GM12891 (cell line): ENCODE measurements around the gene RPP25L.
A peak's percentile ranks its signal among the peaks of the same experiment; 100 is the strongest.

ENCODE experiments used
- DNase-seq: peaks from one replicate; pipeline ENCODE4 v3.0.0; 2011; ENCODE audit warnings: low spot score; ENCODE audit not compliant: insufficient read length
- FAIRE-seq: peaks from 2 replicates; lab custom pipeline; 2011; peaks lifted over from hg19 to GRCh38; lab: Jason Lieb, UNC
- PAX5 ChIP-seq: IDR thresholded peaks from 2 replicates; pipeline ENCODE4 v1.6.1; 2011; ENCODE audit warnings: low read length, moderate library complexity, mild to moderate bottlenecking; ENCODE audit not compliant: insufficient read depth, severe bottlenecking
- POLR2A ChIP-seq: IDR thresholded peaks from 2 replicates; pipeline ENCODE4 v1.6.1; 2011; ENCODE audit warnings: low read depth, low read length, control low read depth
- POLR2AphosphoS5 ChIP-seq: IDR thresholded peaks from 2 replicates; pipeline ENCODE4 v1.6.1; 2011; ENCODE audit warnings: low read depth, low read length, control low read depth
- POU2F2 ChIP-seq: IDR thresholded peaks from 2 replicates; pipeline ENCODE4 v1.6.1; 2011; ENCODE audit warnings: low read depth, mild to moderate bottlenecking, control low read depth, low read length, moderate library complexity
- SPI1 ChIP-seq: IDR thresholded peaks from 2 replicates; pipeline ENCODE4 v1.6.1; 2011; ENCODE audit warnings: low read depth, low read length, control low read depth
- TAF1 ChIP-seq: IDR thresholded peaks from 2 replicates; pipeline ENCODE4 v1.6.1; 2011; ENCODE audit warnings: low read depth, low read length, control low read depth

RPP25L gene

DNA sequence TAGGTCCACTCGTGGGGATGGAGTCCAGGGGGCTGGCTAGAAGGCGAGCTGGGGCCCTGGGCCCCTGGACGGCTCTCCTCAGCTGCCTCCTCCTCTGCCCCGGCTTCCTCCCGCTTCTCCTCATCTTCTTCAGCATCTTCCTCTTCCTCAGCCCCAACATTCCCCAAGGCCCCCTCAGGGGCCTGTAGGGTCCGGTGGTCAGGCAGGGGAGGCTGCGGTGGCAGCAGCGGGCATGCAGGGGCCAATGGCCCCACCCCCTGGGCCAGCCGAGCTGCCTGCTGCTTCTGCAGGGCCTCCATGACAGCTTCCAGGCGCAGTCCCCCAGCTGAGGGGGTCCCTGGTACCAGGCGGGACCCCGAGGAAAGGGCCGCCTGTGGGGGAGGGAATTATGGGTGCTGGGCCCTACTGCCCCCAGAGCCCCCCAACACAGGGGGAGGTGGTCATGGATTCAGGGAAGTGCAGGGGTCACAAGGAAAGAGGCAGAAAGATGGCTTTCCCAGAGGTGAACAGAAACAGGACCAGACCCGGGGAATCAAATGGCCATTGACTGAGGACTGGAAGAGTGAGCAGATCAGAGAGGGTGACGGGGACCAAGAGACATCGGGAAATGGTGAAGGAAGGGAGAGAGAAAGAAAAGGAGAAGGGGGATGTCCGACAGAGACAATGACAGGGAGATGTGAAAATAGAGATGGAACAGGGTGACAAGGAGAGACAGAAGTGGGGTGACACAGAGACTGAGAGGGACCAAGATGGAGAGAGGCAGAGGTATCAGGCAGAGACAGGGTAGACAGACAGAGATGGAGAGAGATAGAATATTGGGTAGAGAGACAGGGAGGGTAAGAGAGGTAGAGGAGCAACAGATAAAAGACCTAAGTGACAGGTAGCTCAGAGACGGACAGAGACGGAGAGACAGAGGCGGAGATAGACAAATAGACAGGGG, 16.1 kb upstream of the RPP25L start:
- DNase-seq (no peak), FAIRE-seq (no peak)
- TF ChIP-seq PAX5 (no peak), POLR2AphosphoS5 (no peak), POLR2A (no peak), POU2F2 (no peak), SPI1 (no peak), TAF1 (no peak)

DNA sequence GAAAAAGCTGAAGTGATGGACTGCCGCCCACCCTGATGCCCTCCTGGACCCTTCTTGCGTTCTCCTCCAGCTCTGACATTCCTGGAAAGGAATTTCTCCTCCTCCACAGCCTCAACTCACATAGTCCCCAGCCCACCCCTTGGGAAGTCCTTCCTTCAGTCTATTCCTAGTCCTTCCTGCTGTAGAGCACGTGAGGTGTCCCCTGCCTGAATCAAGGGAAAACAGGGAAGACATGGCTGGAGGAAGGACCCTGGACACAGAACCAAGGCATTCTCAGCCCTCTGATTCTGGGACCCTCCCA, 13.2 kb upstream of the RPP25L start:
- DNase-seq (no peak), FAIRE-seq (no peak)
- no peak for TF ChIP-seq TAF1

DNA sequence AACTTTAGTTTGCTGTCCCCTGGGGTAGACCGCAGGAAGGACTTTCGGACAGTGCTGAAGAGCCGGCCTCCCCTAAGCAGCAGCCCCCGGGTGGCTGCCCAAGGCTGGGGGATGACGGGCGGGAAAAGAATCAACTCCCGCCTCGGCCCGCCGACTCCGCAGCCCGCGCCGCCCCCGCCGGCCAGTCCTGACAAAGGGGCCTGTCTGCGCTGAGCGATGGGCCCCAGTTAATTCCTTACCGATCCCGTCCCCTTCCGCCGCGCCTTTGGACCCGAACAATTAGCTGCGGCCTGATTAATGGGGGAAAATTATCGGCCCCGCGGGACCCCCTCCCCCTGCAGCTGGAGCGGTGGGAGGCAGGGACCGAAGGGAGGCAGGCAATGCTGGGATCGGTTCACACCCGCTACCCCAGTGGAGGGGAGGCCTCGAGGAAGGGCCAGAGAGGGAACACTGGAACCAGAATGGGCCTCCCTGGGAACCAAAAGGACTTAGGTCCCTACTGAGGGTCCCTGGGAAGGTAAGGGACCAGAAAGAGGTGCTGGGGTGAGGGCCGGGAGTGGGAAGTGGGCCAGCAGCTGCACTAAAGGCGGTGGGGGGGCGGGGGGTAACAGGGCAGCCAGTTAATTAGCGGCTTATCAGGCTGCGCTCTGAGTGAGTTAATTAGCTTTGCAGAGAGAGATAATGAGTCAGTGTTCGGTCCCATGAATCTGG, 12.7 kb upstream of the RPP25L start:
- DNase-seq (no peak), FAIRE-seq (no peak)
- TF ChIP-seq SPI1 (no peak), POLR2A (no peak), POLR2AphosphoS5 (no peak), PAX5 (no peak), TAF1 (no peak), POU2F2 (no peak)

DNA sequence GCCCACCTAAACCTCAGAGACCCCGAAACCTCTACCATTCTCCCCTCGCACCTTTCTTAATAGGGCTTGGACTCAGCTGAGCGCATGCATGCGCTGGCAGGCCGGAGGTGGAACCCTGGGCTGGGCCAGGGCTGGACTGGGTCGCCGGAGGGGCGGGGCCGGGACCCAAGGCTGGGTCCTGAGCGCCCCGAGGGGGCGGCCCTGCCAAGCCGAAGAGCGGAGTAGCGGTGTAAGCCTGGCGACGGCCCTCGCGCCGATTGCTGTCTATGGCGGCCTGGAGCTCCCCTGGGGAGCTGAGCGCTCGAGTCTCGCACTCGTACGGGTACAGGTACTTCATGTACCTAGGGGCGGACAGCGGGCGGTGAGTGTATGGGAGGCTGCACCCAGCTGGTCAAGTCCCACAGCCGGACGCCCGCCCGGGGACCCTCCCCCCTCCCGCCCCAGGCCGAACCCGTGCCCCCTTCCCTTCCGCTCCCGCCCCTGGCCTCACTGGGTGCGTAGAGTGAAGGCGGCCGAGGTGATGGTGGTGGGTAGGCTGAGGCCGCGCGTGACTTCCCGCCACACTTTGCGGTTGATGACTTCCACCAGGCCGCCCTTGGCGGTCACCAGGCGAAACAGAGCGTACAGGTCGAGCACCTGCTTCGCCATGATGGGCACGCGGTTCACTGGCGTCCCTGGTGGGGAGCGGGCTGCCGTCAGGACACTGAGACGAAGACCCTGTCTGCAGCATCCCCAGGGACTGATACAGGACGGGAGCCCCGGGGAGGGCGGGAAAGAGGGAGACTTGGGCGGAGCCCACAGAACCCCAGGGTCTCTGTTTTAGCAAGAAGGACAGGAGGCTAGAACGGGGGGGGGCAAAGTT, 11.7 kb upstream of the RPP25L start:
- no peak for DNase-seq
- no peak for TF ChIP-seq TAF1
- TF ChIP-seq POU2F2: no peak
- TF ChIP-seq PAX5: no peak
- TF ChIP-seq POLR2A: no peak
- TF ChIP-seq SPI1: no peak
- no peak for TF ChIP-seq POLR2AphosphoS5

GRCh38 chr9:34620061-34620994, 8.4 kb upstream of the RPP25L start, which contains the start of gene DCTN3:
Gene DCTN3 (minus strand): TSS chr9:34620495. CDS start chr9:34620464, 31 bp downstream.
- DNase-seq (peak; percentile 97), FAIRE-seq (peak; percentile 98)
- TF ChIP-seq POU2F2: peak; percentile 63; the same call in 1 of the 2 replicates
- peak; percentile 71 for TF ChIP-seq POLR2A
- peak; percentile 64 for TF ChIP-seq POLR2AphosphoS5
- no peak; the same call in 1 of the 2 replicates for TF ChIP-seq TAF1
- no peak for TF ChIP-seq PAX5

More for the DNA sequence above, 11.7 kb upstream of the RPP25L start:
- FAIRE-seq: no peak

DNA sequence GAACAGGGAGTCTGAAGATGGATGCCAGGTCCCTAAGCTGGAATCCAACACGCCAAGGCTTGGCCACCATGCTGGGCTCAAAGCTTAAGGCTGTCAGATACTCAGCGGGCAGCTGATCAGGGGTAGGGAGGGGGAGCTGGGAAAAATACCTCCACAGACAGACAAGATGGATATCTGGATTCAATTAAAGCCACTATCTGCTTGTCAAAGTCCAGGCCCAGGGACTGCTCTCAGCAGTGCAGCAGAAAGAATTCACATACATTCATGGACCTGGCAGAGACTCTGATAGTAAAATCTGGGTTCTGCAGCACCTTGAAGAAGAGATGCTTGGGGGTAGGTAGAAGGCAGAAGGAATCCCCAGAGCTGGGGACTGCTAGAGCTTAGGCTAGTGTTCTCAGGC, 3.2 kb upstream of the RPP25L start:
- no peak for FAIRE-seq
- DNase-seq: no peak
- no peak for TF ChIP-seq POLR2AphosphoS5
- no peak for TF ChIP-seq POU2F2
- no peak for TF ChIP-seq TAF1
- TF ChIP-seq POLR2A: no peak
- no peak for TF ChIP-seq SPI1
- no peak for TF ChIP-seq PAX5

DNA sequence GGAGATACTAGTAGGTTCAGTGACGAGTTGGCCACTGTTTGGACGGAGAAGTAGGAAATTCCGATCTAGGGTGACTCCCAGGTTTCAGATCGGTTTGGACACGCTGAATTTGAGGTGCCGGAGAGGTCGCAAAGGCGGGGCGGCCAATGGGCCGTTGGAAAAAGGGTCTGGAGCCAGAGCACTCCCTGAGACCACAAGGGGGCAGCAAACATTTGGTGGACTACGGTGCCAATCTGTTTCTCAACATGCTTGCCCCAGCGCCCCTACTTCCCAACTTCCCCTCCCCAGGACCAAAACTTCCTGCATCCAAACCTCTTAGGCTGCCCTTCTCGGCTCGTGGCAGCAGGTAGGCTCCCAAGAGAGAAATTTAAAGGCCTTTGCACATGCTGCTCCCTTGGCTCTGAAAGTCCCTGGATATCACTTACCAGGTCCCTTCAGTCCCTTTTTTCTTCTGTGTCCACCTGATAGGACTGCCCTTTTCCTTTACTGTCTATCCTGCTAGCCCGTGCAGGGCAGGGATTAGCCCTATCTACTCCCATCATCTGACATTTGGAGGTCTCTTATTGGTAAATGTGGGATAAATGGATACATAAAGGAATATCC, 992 bp upstream of the RPP25L start:
- TF ChIP-seq POLR2A: no peak
- TF ChIP-seq SPI1: no peak
- TF ChIP-seq POLR2AphosphoS5: no peak
- TF ChIP-seq PAX5: no peak
- TF ChIP-seq TAF1: no peak
- TF ChIP-seq POU2F2: no peak
- FAIRE-seq (peak; percentile 52), DNase-seq (no peak)

GRCh38 chr9:34611251-34611810, 566 bp downstream of the RPP25L start:
- FAIRE-seq: no peak
- TF ChIP-seq POLR2A (no peak), TAF1 (0 out of 2 replicates have a peak, but pooled peaks have one; percentile 29)

More at GRCh38 chr9:34611251-34611810, 566 bp downstream of the RPP25L start:
- no peak for DNase-seq
